ENCODE data around the gene DYTN. TPM values are rescaled to one million over a fixed set of nuclear protein-coding genes. Genes with fewer than 3 reads are reported as not detected.

Gene DYTN
- total RNA-seq, 1 donor from 2014 or later: not detected

DNA sequence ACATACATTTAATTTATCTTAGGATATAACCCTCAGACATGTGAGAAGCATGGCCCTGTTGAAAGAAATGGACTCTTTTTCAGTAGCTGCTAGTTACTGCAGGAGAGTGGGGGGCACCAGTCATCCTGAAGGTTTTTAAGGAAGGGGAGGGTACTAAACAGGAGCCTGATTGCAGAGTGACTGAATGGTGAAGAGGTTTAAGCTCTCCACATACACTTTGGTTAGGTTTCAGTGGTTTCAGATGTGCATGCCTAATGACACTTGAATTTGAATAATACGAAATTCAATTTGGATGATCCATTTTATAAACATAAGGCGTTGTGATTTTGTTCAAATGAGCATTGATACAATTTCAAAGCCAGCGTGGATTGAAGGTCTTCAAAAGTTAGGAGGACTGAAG, 86.9 kb downstream of the DYTN start:
- ATAC-seq (ENCODE audit: poor library complexity) (no peak), DNase-seq (no peak)
- intact Hi-C loops (cut with DNase I): no loop called here

DNA sequence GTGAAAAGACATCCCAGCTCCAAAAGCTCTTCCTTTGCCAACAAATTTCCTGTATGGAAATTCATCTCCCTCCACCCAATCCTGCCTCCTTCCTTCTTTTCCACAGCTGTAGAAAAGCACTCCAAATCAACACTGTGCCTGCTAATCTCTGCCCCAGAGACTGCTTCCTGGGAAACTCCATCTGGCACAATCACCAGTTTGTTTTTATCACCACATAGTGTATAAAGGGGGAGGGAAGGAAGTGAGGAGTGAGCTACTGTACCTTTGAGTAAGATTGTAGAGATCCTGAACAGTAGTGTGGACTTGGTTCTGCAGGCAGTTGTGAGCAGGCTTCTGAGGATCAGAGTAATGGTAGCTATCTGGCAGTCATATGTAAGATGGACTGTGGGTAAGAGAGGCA, 90.6 kb downstream of the DYTN start:
- intact Hi-C loops (cut with DNase I): no loop called here
- DNase-seq (no peak), ATAC-seq (ENCODE audit: poor library complexity) (no peak)

DNA sequence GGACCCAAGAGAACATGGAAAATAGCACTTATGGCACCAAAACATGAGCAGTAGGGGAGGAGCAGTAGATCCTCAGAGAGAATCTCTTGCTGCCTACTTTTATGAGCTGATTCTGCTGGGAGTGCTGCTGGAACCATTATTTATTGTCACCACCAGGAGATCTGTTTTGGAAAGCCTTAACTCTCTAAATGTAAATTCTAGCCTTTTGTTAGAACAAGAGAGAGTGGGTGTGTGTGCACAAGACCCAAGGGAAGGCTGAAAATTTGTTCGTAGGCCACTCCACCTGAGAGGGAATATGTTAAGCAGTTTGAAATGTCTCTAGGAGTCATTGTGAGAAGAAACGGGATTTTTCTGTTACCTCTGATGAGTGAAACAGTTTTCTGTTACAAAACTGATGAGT, 92.1 kb downstream of the DYTN start:
- intact Hi-C loops (cut with DNase I): no loop called here
- DNase-seq (no peak), ATAC-seq (ENCODE audit: poor library complexity) (no peak)

DNA sequence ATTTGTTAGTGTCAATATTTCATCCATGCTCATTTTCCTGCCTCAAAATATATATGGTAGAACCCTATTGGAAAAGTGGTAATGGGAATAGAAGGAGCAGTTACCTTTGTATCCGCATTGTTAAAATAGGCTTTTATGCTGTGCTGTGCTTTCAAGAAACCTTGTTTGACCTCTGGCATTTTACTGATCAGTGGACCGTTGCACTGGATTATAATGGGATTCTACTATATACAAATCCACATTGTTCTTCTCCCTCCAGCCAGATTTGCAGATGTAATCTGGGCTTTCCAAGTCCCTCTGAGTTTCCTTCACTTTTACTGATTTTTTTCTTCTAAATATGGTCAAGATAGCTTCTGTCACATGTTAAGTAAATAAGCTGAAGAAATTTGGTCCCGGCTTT, 99.2 kb downstream of the DYTN start:
- intact Hi-C loops (cut with DNase I): no loop called here
- ATAC-seq (ENCODE audit: poor library complexity) (no peak), DNase-seq (no peak)

DNA sequence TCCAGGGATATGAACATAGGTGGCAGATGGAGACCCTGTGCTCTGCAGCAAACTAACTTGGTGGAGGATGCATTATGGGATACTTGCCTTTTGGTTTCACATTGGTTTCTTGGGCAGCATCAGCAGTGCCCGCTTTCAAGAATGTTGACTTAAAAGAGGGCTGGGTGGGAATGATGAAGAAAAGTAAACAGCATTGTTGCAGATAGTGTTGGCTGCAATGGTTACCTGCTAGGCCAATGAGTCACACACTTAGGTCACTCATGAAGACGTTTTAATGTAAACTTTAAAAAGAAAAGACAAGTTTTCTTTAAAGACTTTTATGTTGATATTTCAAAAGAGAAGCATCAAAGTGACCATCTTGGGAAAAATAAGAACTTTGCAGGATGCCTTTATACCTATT, 102.0 kb downstream of the DYTN start:
- ATAC-seq (ENCODE audit: poor library complexity) (no peak), DNase-seq (no peak)
- intact Hi-C loops (cut with DNase I): no loop called here

DNA sequence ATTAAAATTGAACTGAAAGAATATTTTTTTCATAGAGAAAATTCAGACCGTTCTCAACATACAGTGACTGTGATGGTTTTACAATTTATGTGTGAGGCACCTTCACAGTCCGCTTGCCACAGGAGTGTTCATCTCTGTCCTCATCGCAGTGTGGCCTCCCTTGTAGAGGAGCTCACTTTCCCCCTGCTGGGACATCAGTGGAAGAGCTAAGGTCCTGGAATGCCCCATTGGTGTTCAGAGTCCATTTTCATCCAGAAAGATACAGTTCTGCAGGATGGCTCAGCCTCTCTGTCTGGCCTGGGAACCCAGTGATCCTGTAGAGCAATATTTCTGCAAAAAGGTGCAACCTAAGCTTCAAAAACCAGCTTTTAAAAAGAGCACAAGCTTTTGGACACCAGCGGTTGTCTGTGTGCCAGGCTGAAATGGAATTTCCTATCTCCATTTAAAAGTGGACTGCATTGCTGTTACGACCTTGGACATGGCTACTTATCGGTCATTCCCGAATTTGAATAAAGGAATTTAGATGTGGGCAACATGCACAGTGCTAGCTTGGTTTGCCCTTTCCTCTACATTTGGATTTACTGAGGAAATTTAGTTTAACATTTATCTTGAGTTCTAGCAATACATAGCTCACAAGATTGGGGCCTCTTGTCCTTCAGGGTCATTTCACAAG, 102.6 kb downstream of the DYTN start:
- intact Hi-C loops (cut with DNase I): no loop called here
- no peak for DNase-seq
- peak; percentile 78 for ATAC-seq (ENCODE audit: poor library complexity)

DNA sequence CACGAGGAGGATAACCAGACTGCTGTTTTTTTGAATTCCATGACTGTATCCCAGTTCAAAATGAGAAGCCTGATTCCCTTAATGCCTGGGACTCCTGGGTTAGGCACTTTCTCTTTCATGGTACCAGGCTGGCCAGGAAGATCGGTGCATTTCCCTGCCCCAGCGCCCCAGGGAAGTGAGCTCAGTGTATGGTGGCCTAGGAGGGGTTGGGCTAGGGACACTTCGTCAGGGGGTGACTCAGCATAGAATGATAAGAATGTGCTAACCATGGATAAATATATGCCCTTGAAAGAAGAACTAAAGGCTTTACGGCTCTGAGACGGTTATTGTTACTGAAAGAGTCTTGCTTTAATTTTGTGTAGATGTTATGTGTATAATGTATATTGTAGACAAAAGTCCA, 103.4 kb downstream of the DYTN start:
- ATAC-seq (ENCODE audit: poor library complexity) (peak; percentile 39), DNase-seq (no peak)
- intact Hi-C loops (cut with DNase I): no loop called here

DNA sequence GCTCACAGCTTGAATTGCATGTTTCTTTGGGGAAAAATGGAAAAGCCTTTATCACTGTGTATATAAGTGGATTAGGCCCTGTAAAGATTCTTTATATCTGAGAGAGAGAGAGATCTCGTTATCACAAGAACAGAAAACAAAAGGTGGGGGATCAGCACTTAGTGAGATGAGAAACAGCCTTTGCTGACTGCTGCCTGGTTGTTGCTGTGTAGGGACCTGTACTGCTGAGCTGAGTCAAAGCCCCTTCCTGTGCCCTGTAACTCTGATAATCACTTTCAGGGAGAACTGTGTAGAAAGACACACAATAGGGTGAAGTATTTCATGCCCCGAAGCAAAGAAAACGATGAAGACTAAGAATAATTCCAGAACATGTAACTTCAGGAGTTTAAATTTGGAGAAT, 106.5 kb downstream of the DYTN start:
- no peak for ATAC-seq (ENCODE audit: poor library complexity)
- intact Hi-C loops (cut with DNase I): no loop called here
- DNase-seq: no peak

DNA sequence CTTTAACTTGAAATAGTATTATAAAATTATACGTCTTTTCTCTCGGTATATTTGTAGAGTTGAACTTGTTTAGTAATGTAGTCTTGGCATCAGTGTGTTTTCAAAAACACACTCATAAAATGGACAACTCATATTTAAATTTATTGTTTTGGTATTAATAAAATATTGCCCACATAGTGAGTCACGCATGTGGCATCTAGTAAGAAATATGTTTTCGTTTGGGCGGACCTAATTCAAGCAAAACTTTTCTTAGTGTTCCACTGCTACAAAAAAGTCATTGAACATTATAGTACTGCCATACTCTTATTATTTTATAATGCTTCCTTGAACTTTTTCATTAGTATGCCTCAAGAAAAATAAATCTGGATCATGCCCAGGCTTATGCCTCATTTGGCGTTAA, 107.0 kb downstream of the DYTN start:
- intact Hi-C loops (cut with DNase I): no loop called here
- DNase-seq (no peak), ATAC-seq (ENCODE audit: poor library complexity) (no peak)

DNA sequence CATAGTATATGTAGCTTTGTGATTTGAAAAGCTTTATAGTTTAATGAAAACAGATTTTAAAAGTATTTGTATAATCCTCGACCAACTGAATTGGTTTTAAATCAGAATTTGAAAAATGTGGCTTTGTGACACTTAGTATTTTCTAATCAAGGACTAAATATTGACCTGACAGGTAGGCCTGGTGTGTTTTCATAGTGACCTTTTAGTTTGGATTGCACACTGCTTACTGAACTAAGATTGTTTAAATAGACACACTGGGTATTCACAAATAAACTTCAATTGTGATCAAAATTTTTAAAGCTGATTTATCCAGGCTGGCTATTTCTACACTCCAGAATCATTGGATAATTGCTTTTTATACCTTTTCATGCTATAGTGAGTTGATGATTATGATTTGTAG, 107.7 kb downstream of the DYTN start:
- no peak for ATAC-seq (ENCODE audit: poor library complexity)
- intact Hi-C loops (cut with DNase I): no loop called here
- no peak for DNase-seq

DNA sequence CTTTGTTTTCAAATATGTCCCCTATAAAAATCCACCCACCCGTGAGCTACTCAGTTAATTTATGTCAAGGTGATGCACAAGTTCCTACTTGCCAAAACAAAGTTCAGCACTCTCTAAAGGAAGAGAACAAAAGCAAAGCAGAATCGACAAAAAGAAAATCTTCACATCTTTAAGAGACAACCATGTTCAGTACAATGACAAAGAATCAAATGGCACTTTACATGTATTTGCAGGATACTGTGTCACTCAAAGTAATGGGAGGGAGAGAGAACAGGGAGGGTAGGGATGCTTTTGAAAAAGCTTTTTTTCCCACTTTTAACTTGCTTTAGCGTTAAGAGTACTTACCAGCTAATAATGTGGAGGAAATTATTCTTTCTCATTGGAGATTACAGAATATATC, 115.0 kb downstream of the DYTN start:
- no peak for DNase-seq
- ATAC-seq (ENCODE audit: poor library complexity): no peak

More for the DNA sequence above, 115.0 kb downstream of the DYTN start:
- intact Hi-C loops (cut with DNase I): no loop called here

Other genes with a start within 250 kb of the DYTN start
- gene FAM237A, start 75.9 kb downstream of the DYTN start, total RNA-seq: not detected
- gene MDH1B, start 46.9 kb upstream of the DYTN start, total RNA-seq: 0.54 TPM
- gene FASTKD2, start 47.2 kb upstream of the DYTN start, total RNA-seq: 36.3 TPM
- gene CPO, start 221.1 kb upstream of the DYTN start, total RNA-seq: not detected

Data from Right ventricle myocardium superior (tissue), 1 donor.